Neural crest cell (in vitro differentiated cells): ENCODE measurements around the gene GLCE. TPM values are rescaled to one million over a fixed set of nuclear protein-coding genes. Genes with fewer than 3 reads are reported as not detected.

Experiments used
- DNase-seq: peaks from one replicate; pipeline ENCODE4 v3.0.0; 2021; ENCODE audit warnings: low read depth, mixed read lengths, low spot score
- H3K27ac Mint-ChIP-seq: one replicate; pipeline ENCODE4 v1.8.0; 2021; ENCODE audit warnings: mild to moderate bottlenecking, mixed read lengths; ENCODE audit not compliant: unreplicated experiment
- H3K27me3 Mint-ChIP-seq: 2 replicates; pipeline ENCODE4 v1.8.0; 2021; ENCODE audit warnings: low read depth, mild to moderate bottlenecking, mixed read lengths
- H3K36me3 Mint-ChIP-seq: 2 replicates; pipeline ENCODE4 v1.8.0; 2021; ENCODE audit warnings: low read depth, mild to moderate bottlenecking, mixed read lengths
- H3K4me1 Mint-ChIP-seq: 2 replicates; pipeline ENCODE4 v1.8.0; 2021; ENCODE audit warnings: mixed read lengths
- H3K4me3 Mint-ChIP-seq: one replicate; pipeline ENCODE4 v1.8.0; 2021; ENCODE audit warnings: mild to moderate bottlenecking, mixed read lengths
- H3K9me3 Mint-ChIP-seq: 2 replicates; pipeline ENCODE4 v1.8.0; 2021; ENCODE audit warnings: mixed read lengths
- total RNA-seq: library from RNA; stranded (reverse); gene quantifications from 2 replicates; pipeline ENCODE4 v1.2.1, GENCODE V29; 2021
- TF ChIP-seq, protein P1 (sequence below): fragments of 200-600 bp; sonication (generic); conservative IDR thresholded peaks from 2 replicates; pipeline ENCODE4 v1.5.0; 2021; ENCODE audit warnings: antibody characterized with exemption, mild to moderate bottlenecking

The GLCE gene
- total RNA-seq, 1 donor from 2014 or later, result 17.8 TPM

DNA sequence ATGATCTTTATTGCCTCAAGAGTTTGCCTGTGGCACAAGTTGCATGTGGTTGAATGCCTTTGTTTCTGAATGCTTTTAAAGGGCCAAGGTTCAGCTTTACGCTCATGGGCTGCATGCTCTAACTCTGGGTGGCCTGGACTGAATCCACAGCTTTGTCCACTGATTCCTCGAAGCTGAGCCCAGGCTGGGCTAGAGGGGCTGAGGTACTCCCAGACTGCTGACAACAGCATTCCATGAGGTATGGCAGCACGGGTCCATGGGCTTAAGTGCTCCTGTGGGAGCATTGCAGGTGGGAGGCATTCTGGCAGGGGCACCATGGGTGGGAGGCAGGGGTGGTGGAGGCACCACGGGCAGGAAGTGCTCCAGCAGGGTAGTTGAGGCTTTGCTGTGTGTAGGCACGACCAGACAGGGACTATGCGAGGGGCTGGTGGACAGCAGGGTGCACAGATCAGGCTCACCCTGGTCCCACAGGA lies 61.6 kb downstream of the GLCE start:
- Mint-ChIP-seq H3K4me3 (no peak overlapping the region), H3K36me3 (peaks cover 19% of the 10 kb centered on the region), H3K27me3 (no peaks in the 10 kb centered on the region), H3K4me1 (no peaks in the 10 kb centered on the region), H3K9me3 (peaks cover 11% of the 10 kb centered on the region), H3K27ac (peak overlapping the region; percentile 35)
- TF ChIP-seq, protein P1, sequence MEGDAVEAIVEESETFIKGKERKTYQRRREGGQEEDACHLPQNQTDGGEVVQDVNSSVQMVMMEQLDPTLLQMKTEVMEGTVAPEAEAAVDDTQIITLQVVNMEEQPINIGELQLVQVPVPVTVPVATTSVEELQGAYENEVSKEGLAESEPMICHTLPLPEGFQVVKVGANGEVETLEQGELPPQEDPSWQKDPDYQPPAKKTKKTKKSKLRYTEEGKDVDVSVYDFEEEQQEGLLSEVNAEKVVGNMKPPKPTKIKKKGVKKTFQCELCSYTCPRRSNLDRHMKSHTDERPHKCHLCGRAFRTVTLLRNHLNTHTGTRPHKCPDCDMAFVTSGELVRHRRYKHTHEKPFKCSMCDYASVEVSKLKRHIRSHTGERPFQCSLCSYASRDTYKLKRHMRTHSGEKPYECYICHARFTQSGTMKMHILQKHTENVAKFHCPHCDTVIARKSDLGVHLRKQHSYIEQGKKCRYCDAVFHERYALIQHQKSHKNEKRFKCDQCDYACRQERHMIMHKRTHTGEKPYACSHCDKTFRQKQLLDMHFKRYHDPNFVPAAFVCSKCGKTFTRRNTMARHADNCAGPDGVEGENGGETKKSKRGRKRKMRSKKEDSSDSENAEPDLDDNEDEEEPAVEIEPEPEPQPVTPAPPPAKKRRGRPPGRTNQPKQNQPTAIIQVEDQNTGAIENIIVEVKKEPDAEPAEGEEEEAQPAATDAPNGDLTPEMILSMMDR, result no peak
- no peak for DNase-seq

DNA sequence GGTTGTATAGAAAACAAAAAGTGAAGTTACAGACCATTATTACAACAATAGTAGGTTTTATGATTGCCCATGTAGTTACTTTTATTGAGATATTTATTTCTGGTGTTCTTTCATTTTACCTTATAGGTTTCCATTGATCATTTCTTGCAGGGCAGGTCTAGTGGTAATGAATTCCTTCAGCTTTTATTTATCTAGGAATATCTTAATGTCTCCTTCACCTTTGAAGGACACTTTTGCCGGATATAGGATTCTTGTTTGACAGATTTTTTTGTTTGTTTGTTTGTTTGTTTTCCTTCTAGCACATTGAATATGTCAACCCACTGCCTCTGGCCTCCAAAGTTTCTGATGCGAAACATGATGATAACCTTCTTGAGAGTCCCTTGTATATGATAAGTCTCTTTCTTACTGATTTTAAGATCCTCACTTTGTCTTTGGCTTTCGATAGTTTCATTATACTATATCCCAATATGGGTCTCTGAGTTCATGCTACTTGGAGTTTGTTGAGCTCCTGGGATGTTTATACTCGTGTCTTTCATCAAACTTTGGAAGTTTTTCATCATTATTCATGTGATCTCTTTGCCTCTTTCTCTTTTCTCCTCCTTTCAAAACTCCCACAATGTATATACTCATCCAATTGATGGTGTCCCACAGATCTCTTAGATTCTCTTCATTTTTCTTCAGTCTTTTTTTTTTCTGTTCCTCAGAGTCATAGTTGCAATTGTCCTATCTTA lies 62.8 kb downstream of the GLCE start:
- H3K4me1 Mint-ChIP-seq, result no peaks in the 10 kb centered on the region
- no peak overlapping the region for H3K4me3 Mint-ChIP-seq
- H3K27ac Mint-ChIP-seq, result no peak overlapping the region
- peaks cover 11% of the 10 kb centered on the region for H3K9me3 Mint-ChIP-seq
- TF ChIP-seq, protein P1, result no peak
- peaks cover 21% of the 10 kb centered on the region for H3K36me3 Mint-ChIP-seq
- no peak for DNase-seq
- H3K27me3 Mint-ChIP-seq, result no peaks in the 10 kb centered on the region

DNA sequence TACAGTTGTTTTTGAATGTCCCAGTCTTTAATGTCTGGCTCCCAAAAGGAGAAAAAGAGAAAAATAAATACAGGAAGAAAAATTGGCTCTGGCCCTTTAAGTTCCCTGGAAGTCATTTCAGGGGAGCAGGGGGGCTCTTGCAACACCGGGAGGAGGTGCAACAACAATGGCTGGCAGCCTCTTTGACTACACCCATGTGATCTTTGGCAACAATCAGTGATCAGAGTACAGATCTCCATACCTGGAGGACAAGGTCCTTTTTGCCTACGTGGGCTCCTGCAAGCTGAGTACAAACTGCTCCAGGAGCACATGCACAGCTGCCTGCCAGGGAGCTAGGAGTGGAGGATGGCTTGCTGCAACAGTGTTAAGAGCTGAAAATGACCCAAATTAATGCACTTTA lies 63.9 kb downstream of the GLCE start:
- TF ChIP-seq, protein P1, result no peak
- Mint-ChIP-seq H3K4me1 (no peaks in the 10 kb centered on the region), H3K4me3 (no peak overlapping the region), H3K36me3 (peaks cover 27% of the 10 kb centered on the region), H3K9me3 (peaks cover 14% of the 10 kb centered on the region), H3K27ac (no peak overlapping the region), H3K27me3 (no peaks in the 10 kb centered on the region)
- DNase-seq, result no peak

DNA sequence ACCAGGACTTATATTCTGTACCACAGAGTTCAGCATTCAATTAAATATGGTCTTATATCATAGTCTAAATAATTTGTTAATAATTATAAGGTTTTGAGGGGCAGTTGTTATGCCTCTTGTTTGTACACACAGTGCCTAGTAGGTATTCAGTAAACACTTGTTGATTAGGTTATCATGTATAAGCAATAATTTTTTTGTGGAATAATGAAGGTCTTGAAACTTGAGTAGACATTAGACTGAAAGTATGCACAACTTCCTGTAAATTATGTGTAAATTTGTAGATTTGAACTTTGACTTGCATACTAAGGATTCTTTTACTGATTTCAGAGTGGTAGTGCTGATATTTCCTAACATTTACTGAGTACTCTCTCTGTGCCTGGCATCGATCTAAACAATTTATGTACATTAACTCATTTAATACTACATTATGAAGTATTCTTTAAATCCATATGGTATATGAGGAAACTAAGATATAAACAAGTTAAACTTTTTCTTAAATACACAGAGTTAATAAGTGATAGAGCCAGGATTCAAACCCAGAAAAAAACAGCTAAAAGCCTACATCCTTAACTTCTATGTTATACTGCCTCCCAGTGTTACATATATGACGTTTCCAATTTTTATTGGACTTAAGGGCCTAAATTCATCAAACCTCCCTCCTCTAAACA lies 65.1 kb downstream of the GLCE start:
- TF ChIP-seq, protein P1, result peak; percentile 63
- H3K27me3 Mint-ChIP-seq, result no peaks in the 10 kb centered on the region
- H3K36me3 Mint-ChIP-seq, result peaks cover 21% of the 10 kb centered on the region
- H3K4me1 Mint-ChIP-seq, result no peaks in the 10 kb centered on the region
- no peak overlapping the region for H3K27ac Mint-ChIP-seq
- DNase-seq, result no peak
- H3K9me3 Mint-ChIP-seq, result peaks cover 8% of the 10 kb centered on the region
- no peak overlapping the region for H3K4me3 Mint-ChIP-seq

DNA sequence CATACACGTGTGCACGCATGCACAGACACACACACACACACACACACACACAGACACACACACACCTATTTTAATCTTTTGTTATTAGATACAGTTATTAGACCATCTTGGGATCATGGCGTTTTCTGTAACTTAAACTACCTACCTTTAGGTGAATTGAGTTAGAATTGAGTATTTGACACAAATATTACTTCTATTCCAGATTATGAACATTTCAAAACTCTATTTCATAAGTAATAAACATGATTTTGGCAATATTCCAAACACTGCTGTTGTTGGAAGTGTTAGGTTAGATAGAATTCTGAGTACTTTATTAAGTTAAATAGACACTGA lies 65.6 kb downstream of the GLCE start:
- Mint-ChIP-seq H3K36me3 (peaks cover 17% of the 10 kb centered on the region), H3K27ac (no peak overlapping the region), H3K4me3 (no peak overlapping the region), H3K4me1 (no peaks in the 10 kb centered on the region), H3K27me3 (no peaks in the 10 kb centered on the region), H3K9me3 (peaks cover 7% of the 10 kb centered on the region)
- TF ChIP-seq, protein P1, result peak; percentile 40
- no peak for DNase-seq
